Astrocyte (in vitro differentiated cells and primary cell): ENCODE data around the gene CNKSR3. TPM values are rescaled to one million over a fixed set of nuclear protein-coding genes. Genes with fewer than 3 reads are reported as not detected.

Experiments used
- DNase-seq: peaks from one replicate; pipeline ENCODE4 v3.0.0-alpha.2; 2010; ENCODE audit warnings: low read depth
- FAIRE-seq: peaks from 2 replicates; lab custom pipeline; 2011; peaks lifted over from hg19 to GRCh38; lab: Jason Lieb, UNC
- H2AFZ ChIP-seq: 2 replicates; pipeline ENCODE4 v1.6.0; 2012; ENCODE audit warnings: low read depth, low read length, inconsistent platforms
- H3K27ac ChIP-seq: 2 replicates; pipeline ENCODE4 v1.5.1; 2011; ENCODE audit warnings: low read depth, low read length, inconsistent platforms
- H3K27me3 ChIP-seq: 2 replicates; pipeline ENCODE4 v1.6.0; 2011; ENCODE audit warnings: low read length, inconsistent platforms; ENCODE audit not compliant: insufficient read depth
- H3K36me3 ChIP-seq: 2 replicates; pipeline ENCODE4 v1.5.1; 2011; ENCODE audit warnings: low read length, inconsistent platforms; ENCODE audit not compliant: insufficient read depth
- H3K4me1 ChIP-seq: 2 replicates; pipeline ENCODE4 v1.5.1; 2011; ENCODE audit warnings: low read length, inconsistent platforms; ENCODE audit not compliant: insufficient read depth
- H3K4me2 ChIP-seq: 2 replicates; pipeline ENCODE4 v1.6.0; 2012; ENCODE audit warnings: low read length, inconsistent platforms
- H3K4me3 ChIP-seq: 2 replicates; pipeline ENCODE4 v1.5.1; 2011; ENCODE audit warnings: low read depth, mild to moderate bottlenecking, low read length, inconsistent platforms; ENCODE audit not compliant: insufficient read depth
- H3K79me2 ChIP-seq: 2 replicates; pipeline ENCODE4 v1.6.0; 2012; ENCODE audit warnings: mild to moderate bottlenecking, low read length, inconsistent platforms; ENCODE audit not compliant: insufficient read depth
- H3K9ac ChIP-seq: 2 replicates; pipeline ENCODE4 v1.6.0; 2012; ENCODE audit warnings: mild to moderate bottlenecking, low read length, inconsistent platforms
- H3K9me3 ChIP-seq: 2 replicates; pipeline ENCODE4 v1.5.1; 2012; ENCODE audit warnings: low read depth, mild to moderate bottlenecking, low read length, inconsistent platforms; ENCODE audit not compliant: insufficient read depth
- H4K20me1 ChIP-seq: 2 replicates; pipeline ENCODE4 v1.6.0; 2012; ENCODE audit warnings: low read length, inconsistent platforms; ENCODE audit not compliant: insufficient read depth
- H3K27ac Mint-ChIP-seq: one replicate; pipeline ENCODE4 v1.8.0; 2021; ENCODE audit warnings: mild to moderate bottlenecking, mixed read lengths; ENCODE audit not compliant: unreplicated experiment
- H3K27me3 Mint-ChIP-seq: one replicate; pipeline ENCODE4 v1.8.0; 2021; ENCODE audit warnings: low read depth, mixed read lengths; ENCODE audit not compliant: unreplicated experiment
- H3K36me3 Mint-ChIP-seq: one replicate; pipeline ENCODE4 v1.8.0; 2021; ENCODE audit warnings: low read depth, mixed read lengths; ENCODE audit not compliant: unreplicated experiment
- H3K4me1 Mint-ChIP-seq: one replicate; pipeline ENCODE4 v1.8.0; 2021; ENCODE audit warnings: low read depth, mixed read lengths; ENCODE audit not compliant: unreplicated experiment
- H3K4me3 Mint-ChIP-seq: one replicate; pipeline ENCODE4 v1.8.0; 2021; ENCODE audit warnings: mild to moderate bottlenecking, moderate library complexity, mixed read lengths; ENCODE audit not compliant: unreplicated experiment
- H3K9me3 Mint-ChIP-seq: one replicate; pipeline ENCODE4 v1.8.0; 2021; ENCODE audit warnings: mild to moderate bottlenecking, mixed read lengths; ENCODE audit not compliant: unreplicated experiment
- CTCF ChIP-seq: IDR thresholded peaks from 2 replicates; pipeline ENCODE4 v1.5.1; 2011; ENCODE audit warnings: low read depth, mild to moderate bottlenecking, inconsistent platforms, low read length, moderate library complexity; ENCODE audit not compliant: insufficient read depth
- EZH2 ChIP-seq: IDR thresholded peaks from 2 replicates; pipeline ENCODE4 v1.6.1; 2012; ENCODE audit warnings: mild to moderate bottlenecking, low read length, inconsistent platforms; ENCODE audit not compliant: insufficient read depth
- total RNA-seq: library from RNA; stranded (reverse); gene quantifications from 2 replicates; pipeline ENCODE4 v1.2.1, GENCODE V29; 2021

CNKSR3 gene
- total RNA-seq, 1 donor from 2014 or later: 11.1 TPM

- TF ChIP-seq CTCF (no peak), EZH2 (no peak)
- H3K79me2 ChIP-seq: no peaks in the 10 kb centered on the region
- no peak overlapping the region for H3K4me3 ChIP-seq
Measured at GRCh38 chr6:154394571-154394970, 115.9 kb downstream of the CNKSR3 start.

GRCh38 chr6:154390034-154390433 is 120.5 kb downstream of the CNKSR3 start:
- Histone ChIP-seq H4K20me1 (no peaks in the 10 kb centered on the region), H3K4me2 (no peak overlapping the region), H3K27me3 (no peaks in the 10 kb centered on the region), H3K9me3 (peaks cover 4% of the 10 kb centered on the region), H3K27ac (no peak overlapping the region), H3K79me2 (no peaks in the 10 kb centered on the region), H3K36me3 (no peaks in the 10 kb centered on the region), H2AFZ (no peak overlapping the region), H3K9ac (no peak overlapping the region), H3K4me3 (no peak overlapping the region), H3K4me1 (peaks cover 13% of the 10 kb centered on the region)
- Mint-ChIP-seq H3K36me3 (peaks cover 2% of the 10 kb centered on the region), H3K9me3 (peaks cover 9% of the 10 kb centered on the region), H3K4me1 (peaks cover 19% of the 10 kb centered on the region), H3K27ac (no peak overlapping the region), H3K27me3 (no peaks in the 10 kb centered on the region), H3K4me3 (no peak overlapping the region)
- DNase-seq (no peak), FAIRE-seq (no peak)
- TF ChIP-seq EZH2 (no peak), CTCF (no peak)

More at GRCh38 chr6:154394571-154394970, 115.9 kb downstream of the CNKSR3 start:
- Histone ChIP-seq H3K36me3 (no peaks in the 10 kb centered on the region), H3K27ac (no peak overlapping the region), H3K9me3 (no peaks in the 10 kb centered on the region), H3K4me1 (peaks cover 10% of the 10 kb centered on the region), H3K4me2 (no peak overlapping the region), H3K9ac (no peak overlapping the region), H3K27me3 (no peaks in the 10 kb centered on the region), H2AFZ (no peak overlapping the region), H4K20me1 (no peaks in the 10 kb centered on the region)
- H3K4me3 Mint-ChIP-seq: no peak overlapping the region
- H3K27ac Mint-ChIP-seq: no peak overlapping the region
- H3K4me1 Mint-ChIP-seq: peaks cover 9% of the 10 kb centered on the region
- no peak for FAIRE-seq
- H3K27me3 Mint-ChIP-seq: no peaks in the 10 kb centered on the region
- H3K36me3 Mint-ChIP-seq: peaks cover 4% of the 10 kb centered on the region
- H3K9me3 Mint-ChIP-seq: peaks cover 6% of the 10 kb centered on the region
- no peak for DNase-seq

GRCh38 chr6:154388803-154389202 is 121.7 kb downstream of the CNKSR3 start:
- H3K27me3 Mint-ChIP-seq: no peaks in the 10 kb centered on the region
- H3K9me3 Mint-ChIP-seq: peaks cover 9% of the 10 kb centered on the region
- FAIRE-seq (no peak), DNase-seq (no peak)
- no peak overlapping the region for H3K27ac ChIP-seq
- H3K9me3 ChIP-seq: peaks cover 4% of the 10 kb centered on the region
- no peaks in the 10 kb centered on the region for H3K27me3 ChIP-seq
- H3K4me1 ChIP-seq: peaks cover 13% of the 10 kb centered on the region
- H3K4me3 ChIP-seq: no peak overlapping the region
- TF ChIP-seq EZH2 (no peak), CTCF (no peak)
- H2AFZ ChIP-seq: no peak overlapping the region
- H3K4me3 Mint-ChIP-seq: no peak overlapping the region
- H3K9ac ChIP-seq: no peak overlapping the region
- peaks cover 2% of the 10 kb centered on the region for H3K36me3 Mint-ChIP-seq
- H3K27ac Mint-ChIP-seq: no peak overlapping the region
- no peaks in the 10 kb centered on the region for H3K79me2 ChIP-seq
- no peaks in the 10 kb centered on the region for H3K36me3 ChIP-seq
- no peak overlapping the region for H3K4me2 ChIP-seq
- no peaks in the 10 kb centered on the region for H4K20me1 ChIP-seq
- peaks cover 19% of the 10 kb centered on the region for H3K4me1 Mint-ChIP-seq
